Measurements from ENCODE around the gene P2RY12.

DNA sequence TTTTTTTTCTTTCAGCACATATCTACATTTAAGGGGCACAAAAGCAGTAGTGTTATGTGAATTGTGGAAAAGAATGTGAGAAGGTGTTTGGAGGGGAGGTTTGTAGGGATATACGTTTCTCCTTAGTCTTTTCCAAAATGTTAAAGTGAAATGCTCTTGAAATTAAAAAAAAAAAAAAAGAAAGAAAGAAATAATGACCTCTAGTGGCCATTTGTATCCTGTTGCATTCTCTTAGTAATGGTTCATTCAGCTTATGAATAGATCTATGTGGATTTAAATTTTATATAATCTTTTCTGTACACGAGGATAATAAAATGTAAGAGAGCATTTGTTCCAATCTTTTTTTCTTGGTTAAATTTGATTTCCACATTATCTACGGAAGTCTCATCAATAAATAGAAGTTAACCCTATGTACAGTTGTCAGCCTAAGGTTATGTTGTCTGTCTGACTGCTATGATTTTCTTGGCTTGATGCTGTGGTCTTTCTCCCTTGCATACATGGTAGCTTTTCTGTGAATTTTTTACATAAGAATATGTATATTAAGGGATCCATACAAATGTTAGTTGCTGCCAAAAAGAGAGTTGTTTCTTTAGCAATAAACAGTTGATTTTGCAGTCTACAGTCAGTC, 56.9 kb downstream of the P2RY12 start:
- TF ChIP-seq, protein P1, sequence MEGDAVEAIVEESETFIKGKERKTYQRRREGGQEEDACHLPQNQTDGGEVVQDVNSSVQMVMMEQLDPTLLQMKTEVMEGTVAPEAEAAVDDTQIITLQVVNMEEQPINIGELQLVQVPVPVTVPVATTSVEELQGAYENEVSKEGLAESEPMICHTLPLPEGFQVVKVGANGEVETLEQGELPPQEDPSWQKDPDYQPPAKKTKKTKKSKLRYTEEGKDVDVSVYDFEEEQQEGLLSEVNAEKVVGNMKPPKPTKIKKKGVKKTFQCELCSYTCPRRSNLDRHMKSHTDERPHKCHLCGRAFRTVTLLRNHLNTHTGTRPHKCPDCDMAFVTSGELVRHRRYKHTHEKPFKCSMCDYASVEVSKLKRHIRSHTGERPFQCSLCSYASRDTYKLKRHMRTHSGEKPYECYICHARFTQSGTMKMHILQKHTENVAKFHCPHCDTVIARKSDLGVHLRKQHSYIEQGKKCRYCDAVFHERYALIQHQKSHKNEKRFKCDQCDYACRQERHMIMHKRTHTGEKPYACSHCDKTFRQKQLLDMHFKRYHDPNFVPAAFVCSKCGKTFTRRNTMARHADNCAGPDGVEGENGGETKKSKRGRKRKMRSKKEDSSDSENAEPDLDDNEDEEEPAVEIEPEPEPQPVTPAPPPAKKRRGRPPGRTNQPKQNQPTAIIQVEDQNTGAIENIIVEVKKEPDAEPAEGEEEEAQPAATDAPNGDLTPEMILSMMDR (IDR thresholded peaks at IDR 0.05; ENCODE audit: borderline replicate concordance, extremely low read depth, low read length, poor library complexity, severe bottlenecking), result peak; percentile 62
- no peak for TF ChIP-seq EZH2 (IDR thresholded peaks at IDR 0.05; ENCODE audit: borderline replicate concordance, low read depth, low read length, severe bottlenecking)

All from DND-41 (cell line).